IMR-90 (cell line): ENCODE data around the gene IL15RA. TPM values are rescaled to one million over a fixed set of nuclear protein-coding genes. Genes with fewer than 3 reads are reported as not detected.

Source experiments
- ATAC-seq: fragments of 200-7000 bp; cut with Tn5 transposase; 2 replicates; pipeline ENCODE4 v1.9.1; 2020; ENCODE audit warnings: low read depth, mild to moderate bottlenecking, moderate library complexity
- BruUV-seq: library from RNA; stranded (reverse); fragments of 400-500 nt; replicated peaks from 2 replicates; lab custom pipeline; 2021; lab: Mats Ljungman, UMichigan
- CTCF ChIA-PET: fragments of 300-600 bp; formaldehyde crosslinking; extraction: SDS; loops from one replicate; lab custom pipeline; 2021; ENCODE audit warnings: antibody characterized with exemption; lab: Yijun Ruan, JAX
- POLR2A ChIA-PET: fragments of 300-600 bp; sonication (Branson Sonifier 250); formaldehyde crosslinking; loops from one replicate; lab custom pipeline; 2022; ENCODE audit warnings: antibody characterized with exemption; ENCODE audit not compliant: unreplicated experiment; lab: Charles Lee
- DNase-seq: peaks from one replicate; pipeline ENCODE4 v3.0.0; 2013
- H2AFZ ChIP-seq: replicated peaks from 2 replicates; pipeline ENCODE3; 2013; ENCODE audit warnings: low read length, mild to moderate bottlenecking; ENCODE audit not compliant: poor library complexity
- H2AK5ac ChIP-seq: 2 replicates; pipeline ENCODE4 v1.6.1; 2013; ENCODE audit warnings: low read depth, low read length, inconsistent platforms
- H2AK9ac ChIP-seq: replicated peaks from 2 replicates; pipeline ENCODE3; 2013; ENCODE audit warnings: mild to moderate bottlenecking, low read depth, low read length, moderate library complexity; ENCODE audit not compliant: poor library complexity
- H2BK120ac ChIP-seq: 2 replicates; pipeline ENCODE4 v1.6.1; 2013; ENCODE audit warnings: low read depth, low read length, inconsistent platforms
- H2BK15ac ChIP-seq: 3 replicates; pipeline ENCODE4 v1.6.1; 2013; ENCODE audit warnings: low read depth, low read length, inconsistent platforms
- H2BK20ac ChIP-seq: 2 replicates; pipeline ENCODE4 v1.6.1; 2013; ENCODE audit warnings: low read depth, mild to moderate bottlenecking, inconsistent platforms, low read length, moderate library complexity
- H2BK5ac ChIP-seq: 2 replicates; pipeline ENCODE4 v1.6.1; 2013; ENCODE audit warnings: mild to moderate bottlenecking, low read depth, low read length, inconsistent platforms; ENCODE audit not compliant: poor library complexity, severe bottlenecking
- H3K14ac ChIP-seq: replicated peaks from 2 replicates; pipeline ENCODE4 v1.6.1; 2013; ENCODE audit warnings: low read depth, low read length, inconsistent platforms
- H3K18ac ChIP-seq: 2 replicates; pipeline ENCODE4 v1.6.1; 2013; ENCODE audit warnings: low read depth, low read length, control low read depth
- H3K23ac ChIP-seq: 2 replicates; pipeline ENCODE4 v1.6.1; 2013; ENCODE audit warnings: low read depth, low read length, inconsistent platforms
- H3K27ac ChIP-seq: 2 replicates; pipeline ENCODE4 v1.5.1; 2013; ENCODE audit warnings: mild to moderate bottlenecking, control low read depth, low read length; ENCODE audit not compliant: insufficient read depth
- H3K27me3 ChIP-seq: 2 replicates; pipeline ENCODE4 v1.6.1; 2013; ENCODE audit warnings: low read length; ENCODE audit not compliant: control insufficient read depth, insufficient read depth
- H3K36me3 ChIP-seq: 2 replicates; pipeline ENCODE4 v1.6.1; 2013; ENCODE audit warnings: low read length, mixed read lengths; ENCODE audit not compliant: control insufficient read depth, insufficient read depth
- H3K4ac ChIP-seq: 2 replicates; pipeline ENCODE4 v1.6.1; 2013; ENCODE audit warnings: low read depth, low read length, inconsistent platforms
- H3K4me1 ChIP-seq: 2 replicates; pipeline ENCODE4 v1.6.1; 2013; ENCODE audit warnings: low read length, mixed read lengths; ENCODE audit not compliant: control insufficient read depth, insufficient read depth
- H3K4me2 ChIP-seq: 2 replicates; pipeline ENCODE4 v1.6.1; 2013; ENCODE audit warnings: low read depth, mild to moderate bottlenecking, control low read depth, low read length, moderate library complexity
- H3K4me3 ChIP-seq: 2 replicates; pipeline ENCODE4 v1.5.1; 2013; ENCODE audit warnings: low read depth, mild to moderate bottlenecking, control low read depth, low read length, moderate library complexity; ENCODE audit not compliant: insufficient read depth
- H3K56ac ChIP-seq: 2 replicates; pipeline ENCODE4 v1.6.1; 2013; ENCODE audit warnings: low read length, inconsistent platforms; ENCODE audit not compliant: insufficient read depth; ENCODE audit errors: extremely low read depth
- H3K79me1 ChIP-seq, 2 experiments: 2 replicates each; pipeline ENCODE4 v1.6.1; 2013; ENCODE audit warnings: low read length in 2 of 2, inconsistent platforms in 1 of 2, low read depth in 1 of 2
- H3K9ac ChIP-seq: 2 replicates; pipeline ENCODE4 v1.6.1; 2013; ENCODE audit warnings: low read depth, low read length, control low read depth
- H3K9me1 ChIP-seq: 2 replicates; pipeline ENCODE4 v1.6.1; 2013; ENCODE audit warnings: low read length, inconsistent platforms; ENCODE audit not compliant: insufficient read depth
- H3K9me3 ChIP-seq: 2 replicates; pipeline ENCODE4 v1.6.1; 2013; ENCODE audit warnings: low read length; ENCODE audit not compliant: control insufficient read depth, insufficient read depth
- H4K20me1 ChIP-seq: 2 replicates; pipeline ENCODE4 v1.6.1; 2013; ENCODE audit warnings: low read length, inconsistent platforms; ENCODE audit not compliant: insufficient read depth
- H4K5ac ChIP-seq: 2 replicates; pipeline ENCODE4 v1.6.1; 2013; ENCODE audit warnings: mild to moderate bottlenecking, low read depth, low read length, control low read depth
- H4K8ac ChIP-seq, 2 experiments: 2 replicates each; pipeline ENCODE4 v1.6.1; 2013; ENCODE audit warnings: low read depth in 2 of 2, low read length in 2 of 2, control low read depth in 1 of 2, inconsistent platforms in 1 of 2
- H4K91ac ChIP-seq: 2 replicates; pipeline ENCODE4 v1.6.1; 2013; ENCODE audit warnings: low read depth, low read length, inconsistent platforms; ENCODE audit not compliant: insufficient read depth
- CEBPB ChIP-seq: IDR thresholded peaks from 2 replicates; pipeline ENCODE4 v1.6.1; 2012; ENCODE audit warnings: low read depth, low read length, improper control_type of control experiment
- FOS ChIP-seq: fragments of 150-350 bp; IDR thresholded peaks from 2 replicates; pipeline ENCODE4 v1.6.1; 2016; ENCODE audit warnings: low read depth, low read length
- MAZ ChIP-seq: IDR thresholded peaks from 2 replicates; pipeline ENCODE4 v1.6.1; 2012; ENCODE audit warnings: low read depth, mild to moderate bottlenecking, low read length, improper control_type of control experiment, moderate library complexity, borderline replicate concordance
- NFE2L2 ChIP-seq: fragments of 150-350 bp; IDR thresholded peaks from 2 replicates; pipeline ENCODE4 v1.6.1; 2016; ENCODE audit warnings: low read depth, mild to moderate bottlenecking, low read length
- RCOR1 ChIP-seq: IDR thresholded peaks from 2 replicates; pipeline ENCODE4 v1.6.1; 2012; ENCODE audit warnings: mild to moderate bottlenecking, low read length, improper control_type of control experiment; ENCODE audit not compliant: insufficient replicate concordance
- RFX5 ChIP-seq: IDR thresholded peaks from 2 replicates; pipeline ENCODE4 v1.8.0; 2012; ENCODE audit warnings: low read depth, mild to moderate bottlenecking, low read length, moderate library complexity
- USF2 ChIP-seq: fragments of 150-350 bp; IDR thresholded peaks from 2 replicates; pipeline ENCODE4 v1.6.1; 2017; ENCODE audit warnings: mild to moderate bottlenecking, antibody characterized with exemption, low read length, low read depth
- WGBS, 2 experiments: methylation state at CpG; one replicate each; pipeline versions ENCODE4 v1.1.5 to v1.1.7; 2013; ENCODE audit warnings: missing lambda C conversion rate in 2 of 2; ENCODE audit not compliant: insufficient read length in 1 of 2; ENCODE audit errors: extremely low coverage in 2 of 2; 5-methylcytosine and 5-hydroxymethylcytosine counted together
- dilution Hi-C: fragments of 300-500 bp; cut with HindIII; formaldehyde crosslinking; loops from one replicate; pipeline ENCODE4 v1.14.3; 2018; ENCODE audit warnings: low sequenced_read_pairs; ENCODE audit not compliant: unreplicated experiment
- in situ Hi-C: fragments of 300-500 bp; cut with MboI; formaldehyde crosslinking; loops from 3 replicates; pipeline ENCODE4 v1.14.3; 2019; ENCODE audit warnings: low sequenced_read_pairs, inconsistent platforms, mixed read lengths
- intact Hi-C: fragments of 100-400 bp; cut with micrococcal nuclease; formaldehyde crosslinking; loops from 2 replicates; pipeline ENCODE4 v1.10.0; 2022
- polyA plus RNA-seq, 3 experiments: library from polyadenylated mRNA; depleted of rRNA; stranded (reverse); fragments of >200 nt; gene quantifications; 2 replicates each; pipeline ENCODE4 v1.2.3, GENCODE V29; 2012; ENCODE audit warnings: low replicate concordance in 1 of 3
- total RNA-seq: library from RNA; depleted of rRNA; stranded (reverse); fragments of >200 nt; gene quantifications from 2 replicates; pipeline ENCODE4 v1.2.3, GENCODE V29; 2012

Gene IL15RA
- total and polyA plus RNA-seq, 2 of the 4 experiments (the other 2 are of a cell fraction): 2.0 to 7.6 TPM

- WGBS, 2 experiments: no CpG with 5 or more reads among the region's 5 CpGs
- TF ChIP-seq FOS (no peak), NFE2L2 (no peak), RFX5 (no peak), USF2 (no peak), CEBPB (no peak), MAZ (no peak), RCOR1 (no peak)
- peaks cover 10% of the 10 kb centered on the region for H3K9me1 ChIP-seq
- H3K4ac ChIP-seq: no peak overlapping the region
- H3K36me3 ChIP-seq: peaks cover 74% of the 10 kb centered on the region
- POLR2A ChIA-PET: no interaction called here
- no peak overlapping the region for H2AK5ac ChIP-seq
- no TSS peak for BruUV-seq
- no peak overlapping the region for H4K8ac ChIP-seq
- ATAC-seq (no peak), DNase-seq (no peak)
- H2BK15ac ChIP-seq: no peak overlapping the region
- H4K91ac ChIP-seq: no peak overlapping the region
- no peak overlapping the region for H3K56ac ChIP-seq
- dilution Hi-C loops (no loop called here), intact Hi-C loops (no loop called here), in situ Hi-C loops (no loop called here)
- no peak overlapping the region for H2BK5ac ChIP-seq
- no peak overlapping the region for H4K5ac ChIP-seq
- no peak overlapping the region for H3K9ac ChIP-seq
- H2AFZ ChIP-seq: no peak overlapping the region
- H3K18ac ChIP-seq: no peak overlapping the region
- CTCF ChIA-PET: no interaction called here
- peaks cover 2% of the 10 kb centered on the region for H4K20me1 ChIP-seq
- H3K4me2 ChIP-seq: no peak overlapping the region
- H3K14ac ChIP-seq: no peak overlapping the region
- no peak overlapping the region for H2BK20ac ChIP-seq
- H3K79me1 ChIP-seq: peaks cover 10 to 14% of the 10 kb centered on the region in 2 experiments; a peak in 3 of 4 replicates
- no peak overlapping the region for H3K4me3 ChIP-seq
- no peak overlapping the region for H2BK120ac ChIP-seq
- no peaks in the 10 kb centered on the region for H3K27me3 ChIP-seq
- no peak overlapping the region for H2AK9ac ChIP-seq
- H3K9me3 ChIP-seq: no peaks in the 10 kb centered on the region
- H3K4me1 ChIP-seq: peaks cover 4% of the 10 kb centered on the region
- no peak overlapping the region for H3K23ac ChIP-seq
- no peak overlapping the region for H3K27ac ChIP-seq
Observed at GRCh38 chr10:5921746-5922145, 55.6 kb downstream of the IL15RA start.
